HG03378 (cell line): ENCODE data around the gene BTG2.

ENCODE experiments used
- ATAC-seq: cut with Tn5 transposase; IDR thresholded peaks from one replicate; pipeline ENCODE4 v1.9.1; 2021; ENCODE audit warnings: mild to moderate bottlenecking, moderate library complexity; ENCODE audit not compliant: unreplicated experiment

The BTG2 gene

GRCh38 chr1:203276408-203276807, 28.9 kb upstream of the BTG2 start:
- ATAC-seq, result no peak

- ATAC-seq, result no peak
Measured at GRCh38 chr1:203276916-203277545, 28.3 kb upstream of the BTG2 start.

GRCh38 chr1:203278082-203278884, 27.0 kb upstream of the BTG2 start:
- no peak for ATAC-seq

- ATAC-seq, result no peak
Measured at GRCh38 chr1:203278885-203279406, 26.4 kb upstream of the BTG2 start.

GRCh38 chr1:203280061-203280460, 25.3 kb upstream of the BTG2 start:
- ATAC-seq, result no peak

- no peak for ATAC-seq
Measured at GRCh38 chr1:203281033-203281432, 24.3 kb upstream of the BTG2 start.

- no peak for ATAC-seq
Measured at GRCh38 chr1:203281851-203282661, 23.3 kb upstream of the BTG2 start.

GRCh38 chr1:203282720-203283542, 22.4 kb upstream of the BTG2 start:
- ATAC-seq, result no peak

- no peak for ATAC-seq
Measured at GRCh38 chr1:203283597-203283996, 21.7 kb upstream of the BTG2 start.

- no peak for ATAC-seq
Measured at GRCh38 chr1:203284411-203285123, 20.8 kb upstream of the BTG2 start.

GRCh38 chr1:203286161-203286984, 18.9 kb upstream of the BTG2 start:
- ATAC-seq, result no peak

GRCh38 chr1:203287109-203287893, 18.0 kb upstream of the BTG2 start:
- ATAC-seq, result peak; percentile 44

- no peak for ATAC-seq
Measured at GRCh38 chr1:203287898-203288297, 17.4 kb upstream of the BTG2 start.

- no peak for ATAC-seq
Measured at GRCh38 chr1:203288400-203288799, 16.9 kb upstream of the BTG2 start.

- ATAC-seq, result peak; percentile 63
Measured at GRCh38 chr1:203289281-203289981, 15.9 kb upstream of the BTG2 start.

GRCh38 chr1:203289982-203290260, 15.4 kb upstream of the BTG2 start:
- ATAC-seq, result no peak

- ATAC-seq, result no peak
Measured at GRCh38 chr1:203290261-203291089, 14.8 kb upstream of the BTG2 start.
